GM18858 (cell line): Measurements from ENCODE around the gene DMBX1.

Experiments used
- ATAC-seq: cut with Tn5 transposase; IDR thresholded peaks from one replicate; pipeline ENCODE4 v1.9.1; 2021; ENCODE audit not compliant: unreplicated experiment

Gene DMBX1

DNA sequence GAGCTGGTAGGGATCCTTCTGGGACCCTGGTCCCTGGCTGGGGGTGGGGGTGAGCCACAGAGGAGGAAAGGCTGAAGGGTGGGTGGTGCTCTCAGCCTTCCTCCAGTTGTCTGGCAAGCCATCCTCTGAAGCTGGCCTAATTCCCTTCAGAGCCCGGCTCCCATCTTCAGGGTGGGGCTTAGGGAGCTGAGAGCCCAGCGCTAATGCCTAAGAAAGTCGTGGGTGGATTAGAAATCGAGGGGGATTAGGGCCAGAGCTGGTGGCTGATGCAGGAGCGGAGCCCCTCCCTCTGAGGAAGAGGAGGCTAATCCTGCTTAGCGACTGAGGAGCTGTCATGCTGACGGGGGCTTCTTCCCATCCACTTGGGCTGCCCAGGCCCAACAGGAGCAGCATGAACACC is 30.8 kb upstream of the DMBX1 start:
- no peak for ATAC-seq

DNA sequence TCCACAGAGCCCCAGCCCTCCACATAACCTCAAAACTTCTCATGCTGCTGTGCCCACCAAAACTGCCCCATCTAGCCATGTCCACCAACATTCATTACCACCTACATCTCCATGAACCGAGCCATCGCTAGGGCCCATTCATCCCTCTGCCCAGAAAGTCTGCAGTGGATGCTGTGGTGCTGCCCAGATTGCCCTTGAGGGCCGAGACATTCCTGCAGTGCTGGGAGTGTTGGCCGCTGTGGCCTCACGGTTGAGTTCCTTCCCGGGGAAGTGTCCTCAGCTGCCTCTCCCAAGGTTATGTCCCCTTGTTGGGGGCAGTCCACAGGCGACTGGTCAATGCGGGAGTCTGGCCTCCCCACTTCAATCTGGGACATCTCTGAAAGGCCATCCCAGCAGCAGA is 30.3 kb upstream of the DMBX1 start:
- no peak for ATAC-seq

DNA sequence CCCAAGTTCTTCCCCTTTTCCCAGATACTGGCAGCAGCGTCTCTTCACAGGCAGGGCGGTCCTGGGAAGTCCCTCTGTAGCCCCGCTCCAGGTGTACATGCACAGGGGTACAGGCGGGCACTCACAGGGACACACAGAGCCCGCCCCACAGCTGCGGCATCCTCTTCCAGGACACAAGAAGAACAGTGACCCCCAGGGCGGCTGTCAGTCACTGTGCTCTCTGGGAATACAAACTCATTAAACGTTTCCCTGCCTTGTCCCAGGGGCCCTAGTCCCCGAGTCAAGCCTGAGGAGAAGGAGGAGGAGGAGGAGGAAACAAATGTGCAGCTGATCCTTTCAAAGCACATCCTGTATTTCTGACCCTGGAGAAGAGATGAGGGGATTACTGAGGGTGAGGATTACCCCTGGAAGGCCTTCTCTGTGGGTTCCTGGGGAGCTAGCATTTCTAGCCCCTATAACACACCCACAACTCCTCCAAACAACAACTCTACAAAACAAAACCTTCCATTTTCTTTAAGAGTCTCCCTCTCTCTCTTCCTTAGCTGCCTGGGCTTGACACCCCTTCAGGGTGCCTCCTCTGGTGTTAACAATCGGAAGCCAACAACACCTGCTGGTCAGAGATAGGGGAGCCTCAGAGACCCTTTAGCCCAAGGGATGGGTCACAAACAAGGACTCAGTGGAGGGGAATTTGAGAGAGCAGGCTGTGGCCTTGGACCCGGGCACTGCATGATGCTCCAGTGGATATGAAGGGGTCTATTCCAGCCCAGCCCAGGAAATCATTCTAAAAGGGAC is 28.4 kb upstream of the DMBX1 start:
- no peak for ATAC-seq

DNA sequence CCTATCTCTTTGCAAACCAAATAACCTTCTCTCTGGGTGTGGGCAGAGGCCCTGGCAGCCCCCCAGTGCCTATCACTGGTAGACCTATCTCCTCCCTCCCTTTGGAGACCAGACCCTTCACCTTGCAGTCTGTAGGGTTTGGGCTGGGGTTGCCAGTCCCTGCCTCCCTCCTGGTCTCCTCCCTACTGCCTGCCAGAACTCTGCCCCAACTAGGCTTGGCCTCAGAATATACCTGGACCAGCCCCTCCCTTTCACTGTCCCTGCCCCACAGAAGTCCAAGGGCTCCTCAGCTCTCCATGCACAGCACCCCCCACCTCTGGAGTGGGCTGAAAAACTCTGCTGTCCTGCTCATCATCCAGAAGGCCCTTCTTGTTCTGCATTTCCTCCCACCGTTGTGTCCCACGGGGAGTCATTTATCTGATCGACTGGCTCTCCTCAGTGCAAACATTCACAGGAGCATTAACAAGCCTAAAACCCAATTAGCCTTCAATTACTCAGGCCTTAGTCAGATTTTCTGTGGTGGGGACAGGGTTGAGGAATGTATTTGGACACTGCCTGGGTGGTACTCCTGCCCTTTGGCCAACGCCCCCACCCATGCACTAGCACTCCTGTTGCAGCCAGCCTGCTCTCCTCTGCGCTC is 27.7 kb upstream of the DMBX1 start:
- ATAC-seq: no peak

DNA sequence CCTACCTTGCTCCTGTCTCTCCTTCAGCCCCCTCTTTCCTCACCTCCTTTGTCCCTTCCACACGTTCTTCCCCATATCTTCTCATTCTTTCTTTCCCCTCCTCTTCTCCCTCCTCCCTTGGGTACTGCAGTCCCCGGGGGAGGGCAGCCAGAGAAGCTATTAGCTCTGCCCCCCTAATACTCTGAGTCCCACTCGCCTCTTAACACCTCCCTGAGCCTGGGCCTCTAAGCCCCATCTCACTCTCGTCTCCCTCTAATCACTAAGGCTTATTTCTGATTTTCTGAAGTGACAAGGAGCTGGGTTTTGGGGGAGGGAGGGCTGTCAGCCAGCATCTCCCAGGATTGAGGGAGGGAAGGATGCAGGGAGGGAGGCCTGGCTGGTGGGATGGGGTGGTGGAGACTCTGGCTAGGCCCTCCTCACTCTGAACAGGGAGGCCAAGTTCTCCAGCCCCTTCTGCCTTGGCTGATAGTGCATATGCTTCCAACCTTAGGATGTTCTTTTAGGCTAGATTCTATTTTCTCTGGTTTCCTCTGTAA is 25.6 kb upstream of the DMBX1 start:
- ATAC-seq: no peak

DNA sequence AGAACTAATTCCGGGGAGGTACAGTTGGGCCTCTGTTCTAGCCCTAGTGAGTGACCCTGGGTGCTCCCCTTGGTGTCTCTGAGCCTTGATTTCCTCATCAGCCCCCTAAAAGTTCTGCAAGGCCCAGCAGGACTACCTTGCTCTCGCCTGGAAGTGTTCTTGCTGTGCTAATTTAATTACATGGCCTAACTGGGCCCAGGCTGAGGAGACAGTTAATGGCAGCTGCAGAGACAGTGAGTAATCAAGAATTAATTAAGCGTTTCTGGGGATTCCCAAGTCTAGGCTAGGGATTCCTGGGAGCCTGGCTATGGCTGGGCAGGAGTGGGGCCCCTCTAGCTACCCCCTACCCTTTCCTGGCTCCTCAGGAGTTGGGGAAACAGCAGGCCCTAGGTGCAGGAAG is 24.7 kb upstream of the DMBX1 start:
- no peak for ATAC-seq

DNA sequence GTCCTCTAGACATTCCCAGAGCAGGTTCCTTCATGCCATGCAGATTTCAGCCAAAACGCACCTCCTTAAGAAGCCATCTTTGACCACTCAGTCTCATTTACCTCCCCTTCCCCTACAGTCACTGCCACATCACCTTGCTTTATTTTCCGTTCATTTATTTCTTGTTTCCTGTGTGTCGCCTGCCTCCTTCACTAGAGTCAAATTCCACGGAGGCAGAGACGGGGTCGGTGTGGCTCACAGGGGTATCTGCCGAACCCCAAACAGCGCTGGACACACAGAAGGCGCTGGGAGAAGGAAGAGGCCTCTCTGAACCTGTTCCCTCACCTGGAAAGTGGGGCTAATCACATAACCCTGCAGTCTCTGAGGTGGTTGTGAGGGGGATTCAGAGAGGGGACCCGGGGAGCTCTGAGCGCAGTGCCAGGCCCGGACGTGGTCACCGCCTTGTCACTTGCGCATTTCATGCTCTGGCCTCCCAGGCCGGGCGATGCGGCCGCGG is 23.6 kb upstream of the DMBX1 start:
- no peak for ATAC-seq

DNA sequence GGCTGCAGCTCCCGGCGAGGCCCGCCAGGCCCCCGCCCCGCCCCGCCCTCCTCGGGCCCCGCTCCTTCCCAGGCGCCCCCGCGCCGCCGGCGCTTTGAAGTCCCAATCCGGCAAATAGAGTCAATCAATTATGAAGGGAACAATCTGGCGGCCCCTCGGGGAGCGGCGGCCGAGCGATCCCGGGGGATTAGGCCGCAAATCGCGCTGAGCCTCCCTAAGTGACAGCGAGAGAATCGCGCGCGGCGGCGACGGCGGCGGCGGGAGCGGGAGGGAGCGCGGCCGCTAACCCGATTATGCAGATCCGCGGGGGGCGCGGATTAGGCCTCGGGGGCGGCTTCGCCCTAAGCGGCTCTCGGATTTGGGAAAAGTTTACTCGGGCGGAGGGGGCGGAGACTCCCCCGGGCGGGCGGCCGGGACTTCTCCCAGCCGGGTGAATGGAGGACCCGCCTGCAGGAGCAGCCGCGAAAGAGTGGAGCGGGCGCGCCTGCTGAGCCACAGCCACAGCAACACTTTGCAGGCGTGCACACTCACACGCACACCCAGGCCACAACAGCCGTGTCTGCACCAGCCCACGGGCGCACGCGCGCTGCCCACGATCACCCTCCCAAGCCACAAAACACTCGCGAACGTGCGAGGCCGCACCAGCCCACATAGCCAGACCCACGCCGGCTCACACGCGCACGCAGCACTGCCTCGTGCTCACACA is 23.0 kb upstream of the DMBX1 start:
- no peak for ATAC-seq

DNA sequence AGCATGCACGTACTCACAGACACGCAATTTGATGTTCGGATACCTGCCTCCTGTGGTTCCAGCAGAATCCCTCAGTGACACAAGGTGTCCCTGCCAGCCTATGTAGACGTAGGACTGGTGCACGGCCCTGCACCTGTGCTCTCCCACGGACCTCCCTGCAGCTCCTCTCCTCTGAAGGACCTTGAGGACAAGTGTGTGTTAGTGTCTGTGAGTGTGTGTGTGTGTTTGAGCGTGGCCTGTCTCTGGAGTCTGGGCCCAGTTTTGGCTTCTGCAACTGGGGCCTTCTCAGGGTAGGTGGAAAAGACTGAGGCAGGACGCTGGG is 22.5 kb upstream of the DMBX1 start:
- ATAC-seq: no peak

DNA sequence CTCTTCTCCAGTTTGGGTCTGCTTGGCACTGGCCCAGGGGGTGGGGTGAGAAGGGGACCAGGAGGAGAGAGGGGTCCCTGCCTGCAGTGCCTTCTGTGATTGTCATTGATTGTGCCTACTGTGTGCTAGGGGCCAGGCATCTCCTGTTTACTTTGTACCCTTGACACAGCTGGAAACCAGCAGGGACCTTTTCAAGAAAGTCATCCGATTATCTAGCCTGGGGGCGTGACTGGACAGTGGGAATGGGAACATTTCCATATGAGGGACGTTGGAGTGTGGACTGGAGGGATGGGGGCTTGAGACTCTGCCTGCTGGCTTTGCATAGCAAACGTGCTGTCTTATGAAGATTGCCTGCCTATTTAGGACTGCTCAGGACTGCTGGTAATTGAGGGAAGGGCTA is 19.8 kb upstream of the DMBX1 start:
- ATAC-seq: no peak

DNA sequence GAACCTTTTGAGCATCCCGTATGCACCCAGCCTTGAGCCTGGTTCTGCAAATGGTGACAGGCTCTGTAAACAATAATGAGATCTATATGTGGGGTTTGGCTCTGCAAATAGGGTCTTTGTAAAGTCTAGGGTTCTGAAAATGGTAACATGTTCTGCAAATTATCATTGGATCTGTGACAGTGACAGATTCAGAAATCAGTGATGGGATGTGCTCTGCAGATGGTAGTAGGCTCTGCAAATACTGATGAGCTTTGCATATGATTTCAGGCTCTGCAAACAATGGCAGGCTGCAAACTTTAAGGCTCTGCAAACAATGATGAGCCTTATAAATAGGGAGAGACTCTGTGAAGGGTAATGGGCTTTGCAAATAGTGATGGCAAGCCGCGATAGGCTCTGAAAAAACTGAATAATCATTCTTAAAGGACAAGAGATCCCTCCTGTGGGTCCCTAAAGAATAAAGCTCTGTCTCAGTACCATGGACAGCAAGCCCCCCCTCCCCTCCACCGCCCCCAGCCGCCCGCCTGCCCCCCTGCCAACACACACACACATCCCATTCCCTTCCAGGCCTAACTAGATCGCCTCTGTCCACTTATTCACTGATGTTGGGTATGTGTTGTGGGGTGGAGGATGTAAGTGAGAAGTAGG is 17.7 kb upstream of the DMBX1 start:
- ATAC-seq: no peak

DNA sequence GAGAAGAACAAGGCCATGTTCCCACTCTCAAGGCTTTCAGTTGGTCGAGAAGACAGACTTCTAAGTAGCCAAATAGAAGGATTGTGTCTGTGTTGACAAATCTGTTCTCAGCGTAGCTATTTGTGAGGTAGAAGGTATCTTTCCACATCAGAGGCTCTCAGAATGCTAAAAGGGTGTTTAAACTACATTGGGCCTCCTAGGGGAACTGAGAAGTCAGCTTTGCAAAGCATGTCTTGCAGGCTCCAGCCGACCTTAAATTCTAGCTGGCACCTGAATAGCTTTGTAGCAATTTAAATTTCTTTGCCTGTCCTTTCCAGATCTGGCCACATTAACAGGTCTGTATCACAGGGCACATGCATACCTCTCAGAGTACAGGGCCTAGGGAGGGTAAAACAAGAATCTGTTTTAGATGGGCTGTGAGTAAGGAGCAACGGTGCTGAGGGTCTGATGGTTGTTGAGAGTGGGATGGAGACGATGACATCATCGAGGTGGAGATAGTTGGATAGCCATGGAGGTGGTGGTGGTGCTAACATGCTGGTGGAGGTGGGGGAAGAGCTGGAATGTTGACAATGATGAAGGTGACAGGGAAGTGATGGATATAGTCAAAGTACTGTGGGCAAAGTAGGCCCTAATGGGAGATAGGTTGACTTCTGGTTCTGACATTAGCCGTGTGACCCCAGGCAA is 17.0 kb upstream of the DMBX1 start:
- no peak for ATAC-seq

DNA sequence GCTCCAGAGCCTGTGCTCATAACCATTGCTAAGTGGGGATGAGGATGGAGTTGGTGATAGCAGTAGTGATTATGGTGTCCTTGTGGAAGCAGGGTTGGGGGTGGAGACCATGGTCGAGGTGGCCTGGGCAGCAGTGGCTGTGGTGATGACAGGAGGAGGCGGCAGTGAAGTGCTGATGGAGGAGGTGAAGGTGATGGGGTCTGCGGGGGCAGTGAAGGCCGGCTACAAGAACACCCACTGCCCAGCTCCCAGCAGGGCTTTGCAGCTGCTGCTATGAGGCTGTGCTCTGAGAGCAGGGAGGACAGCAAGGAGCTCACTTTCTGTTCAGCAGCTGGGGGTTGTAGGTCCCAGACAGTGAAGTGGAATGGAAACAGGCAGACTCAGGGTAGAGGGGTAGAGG is 15.6 kb upstream of the DMBX1 start:
- no peak for ATAC-seq

DNA sequence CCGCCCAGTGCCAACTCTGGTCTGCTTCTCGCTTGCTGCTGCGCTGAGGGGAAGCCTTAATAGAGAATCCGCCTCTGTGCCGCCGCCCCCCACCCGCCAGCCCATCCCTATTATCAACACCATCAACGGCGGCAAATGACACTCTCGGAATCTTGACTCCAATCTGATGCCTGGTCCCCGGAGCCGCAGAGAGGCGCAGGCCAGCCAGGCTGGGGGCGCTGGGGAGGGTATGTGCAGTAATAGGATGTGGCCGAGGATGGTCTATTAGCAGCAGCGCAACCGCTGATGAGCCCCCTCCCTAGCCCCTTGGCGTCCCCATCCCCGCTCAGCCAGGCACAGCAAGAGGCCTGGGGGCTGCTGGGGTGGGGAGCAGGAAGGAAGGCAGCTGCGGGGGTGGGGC is 15.1 kb upstream of the DMBX1 start:
- ATAC-seq: no peak

DNA sequence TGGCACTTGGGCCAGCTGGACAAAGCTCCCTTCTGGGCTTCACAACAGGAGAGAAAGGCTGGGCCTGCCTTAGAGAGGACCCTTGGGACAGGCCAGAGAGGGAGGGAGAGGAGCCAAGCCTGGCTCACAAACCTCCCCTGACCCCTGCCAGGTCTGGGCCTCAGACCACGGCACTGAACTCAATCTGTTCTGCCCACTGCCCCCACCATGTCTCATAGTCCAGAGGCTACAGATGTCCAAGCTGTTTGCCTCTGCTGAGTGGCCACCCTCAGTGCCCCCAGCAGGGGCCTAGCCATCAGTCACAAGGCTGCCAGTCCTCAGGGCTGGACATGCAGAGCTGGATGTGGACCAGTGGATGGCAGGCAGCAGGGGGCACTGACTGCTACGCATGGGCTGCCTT is 13.0 kb upstream of the DMBX1 start:
- ATAC-seq: no peak

DNA sequence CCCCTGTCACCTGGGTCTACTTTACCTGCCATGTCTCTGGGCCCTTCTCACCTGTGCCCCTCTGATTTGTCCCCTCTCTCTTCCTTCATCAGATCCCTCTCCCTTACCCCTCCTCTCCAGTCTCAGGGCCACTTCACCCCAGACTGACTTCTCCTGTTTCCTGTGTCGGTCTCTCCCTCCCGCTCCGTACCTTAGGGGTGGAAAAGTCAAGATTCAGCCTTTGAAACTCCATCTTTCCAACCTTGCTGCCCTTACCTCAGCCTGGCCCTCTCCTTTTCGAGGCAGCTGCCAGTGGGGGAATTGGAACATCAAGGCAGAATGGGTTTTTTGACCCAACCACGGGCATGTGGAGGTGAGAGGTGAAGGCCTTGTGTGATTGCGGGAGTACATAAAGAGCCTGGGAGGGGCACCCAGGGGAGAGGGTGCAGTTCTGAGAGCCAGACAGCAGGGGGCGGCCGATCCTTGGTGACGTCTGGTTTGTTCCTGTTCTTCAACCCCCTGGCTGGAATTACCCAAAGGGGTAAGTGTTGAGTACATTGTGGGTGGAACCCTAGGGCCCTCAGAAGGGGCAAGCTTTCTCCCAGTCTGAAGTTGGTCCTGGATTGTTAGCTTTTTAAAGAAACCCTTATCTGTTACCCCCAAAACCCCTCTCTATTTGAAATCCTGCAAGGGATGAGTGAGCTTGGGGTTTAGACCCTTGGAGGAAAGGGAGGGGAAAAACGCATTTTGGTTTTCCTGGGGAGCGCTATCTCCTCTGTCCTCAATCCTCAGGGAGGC is 12.3 kb upstream of the DMBX1 start:
- ATAC-seq: no peak

DNA sequence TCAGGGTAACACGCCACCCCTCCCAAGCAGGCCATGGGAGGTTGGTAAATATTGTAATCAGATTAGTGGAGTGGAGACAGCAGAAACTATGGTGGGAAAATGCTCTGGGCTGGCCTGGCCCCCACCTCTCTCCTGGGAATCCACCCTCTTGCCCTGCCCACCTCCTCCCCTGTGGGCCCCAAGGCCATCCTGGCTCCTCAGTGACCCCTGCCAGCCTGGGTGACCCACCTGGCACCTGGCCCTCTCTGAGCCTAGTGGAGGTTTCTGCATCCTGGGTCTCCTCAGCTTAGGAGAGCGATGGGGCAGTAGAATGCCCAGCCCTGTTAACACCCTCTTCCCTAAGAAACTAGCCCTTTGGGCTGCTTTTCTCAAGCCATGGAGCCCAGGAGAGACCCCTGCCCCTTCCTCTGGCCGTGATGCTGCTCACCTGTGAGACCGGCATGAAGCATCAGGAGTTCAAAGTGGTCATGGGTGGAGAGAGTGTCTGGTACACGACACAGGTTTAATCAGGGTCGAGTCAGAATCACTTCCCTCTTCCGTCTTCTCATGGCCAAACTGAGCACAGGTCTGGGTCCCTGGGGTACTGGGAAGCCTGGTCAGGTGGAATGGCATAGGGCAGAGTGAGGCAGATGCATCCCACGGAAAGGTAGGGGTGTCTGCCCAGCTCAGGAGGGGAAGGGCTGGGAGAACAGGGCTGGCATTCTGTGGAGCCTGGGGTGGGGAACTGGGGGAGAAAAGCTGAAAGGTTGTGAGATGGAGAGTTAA is 10.7 kb upstream of the DMBX1 start:
- no peak for ATAC-seq

DNA sequence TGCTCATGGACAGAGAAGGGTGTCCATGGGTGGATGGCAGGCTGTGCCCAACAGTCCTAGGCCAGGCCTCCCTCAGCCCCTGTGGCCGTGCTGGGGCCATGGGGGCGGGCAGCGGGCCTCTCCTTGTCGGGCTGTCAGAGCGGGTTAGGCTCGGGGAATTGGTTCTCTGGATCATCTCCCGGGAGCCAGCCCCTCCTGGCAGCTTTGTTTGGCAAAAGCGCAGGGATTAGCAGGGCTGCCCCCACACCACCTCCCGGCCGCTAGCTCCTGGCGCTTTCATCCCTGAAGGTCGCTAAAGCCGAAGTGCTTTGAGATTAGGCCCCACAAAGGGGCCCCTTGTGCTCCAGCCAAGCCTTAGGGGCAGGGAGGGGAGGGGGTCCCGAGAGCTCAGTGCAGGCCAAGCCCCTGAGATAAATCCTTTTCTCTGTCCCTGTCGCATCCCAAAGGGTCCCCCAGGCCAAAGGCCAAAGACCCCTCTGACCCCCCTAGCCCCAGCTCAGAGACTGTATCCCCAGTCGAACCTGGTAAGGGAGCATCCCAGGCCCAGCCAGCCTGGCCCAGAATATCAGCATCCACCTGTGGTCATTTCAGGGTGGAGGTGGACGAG is 9.8 kb upstream of the DMBX1 start:
- ATAC-seq: no peak
